ENCODE results near the gene PTPN3. TPM values are rescaled to one million over a fixed set of nuclear protein-coding genes. Genes with fewer than 3 reads are reported as not detected.
"Not testable (repeated sequence)": the region's sequence is repeated elsewhere in the genome, so short reads cannot be mapped to it uniquely, and the experiment has no call there.

The PTPN3 gene
- total RNA-seq, 1 donor from 2014 or later = 4.9 TPM

DNA sequence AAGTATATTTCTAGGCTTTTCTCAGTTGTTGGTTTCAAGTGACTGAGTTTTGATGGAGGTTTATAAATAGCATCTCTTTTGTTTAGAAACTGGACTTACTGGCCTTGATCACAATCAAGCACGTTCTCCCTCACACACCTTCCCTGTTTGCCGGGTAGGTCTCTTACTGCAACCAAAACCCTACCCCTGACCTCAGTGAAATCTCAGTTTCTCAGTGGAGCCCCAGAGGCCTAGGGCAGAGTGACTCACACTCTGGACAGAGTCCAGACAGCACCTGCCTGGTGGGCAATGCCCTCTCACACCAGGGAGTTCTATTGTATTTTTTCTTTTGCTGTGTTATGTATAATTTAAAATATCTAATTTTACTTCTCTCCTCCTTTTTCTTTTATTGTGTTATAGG lies 128.8 kb downstream of the PTPN3 start:
- Mint-ChIP-seq H3K27ac (peak overlapping the region; percentile 52), H3K27me3 (no peaks in the 10 kb centered on the region), H3K4me3 (no peak overlapping the region), H3K9me3 (no peaks in the 10 kb centered on the region), H3K4me1 (ENCODE audit: unreplicated experiment) (no peaks in the 10 kb centered on the region), H3K36me3 (no peaks in the 10 kb centered on the region)
- TF ChIP-seq, protein P1, sequence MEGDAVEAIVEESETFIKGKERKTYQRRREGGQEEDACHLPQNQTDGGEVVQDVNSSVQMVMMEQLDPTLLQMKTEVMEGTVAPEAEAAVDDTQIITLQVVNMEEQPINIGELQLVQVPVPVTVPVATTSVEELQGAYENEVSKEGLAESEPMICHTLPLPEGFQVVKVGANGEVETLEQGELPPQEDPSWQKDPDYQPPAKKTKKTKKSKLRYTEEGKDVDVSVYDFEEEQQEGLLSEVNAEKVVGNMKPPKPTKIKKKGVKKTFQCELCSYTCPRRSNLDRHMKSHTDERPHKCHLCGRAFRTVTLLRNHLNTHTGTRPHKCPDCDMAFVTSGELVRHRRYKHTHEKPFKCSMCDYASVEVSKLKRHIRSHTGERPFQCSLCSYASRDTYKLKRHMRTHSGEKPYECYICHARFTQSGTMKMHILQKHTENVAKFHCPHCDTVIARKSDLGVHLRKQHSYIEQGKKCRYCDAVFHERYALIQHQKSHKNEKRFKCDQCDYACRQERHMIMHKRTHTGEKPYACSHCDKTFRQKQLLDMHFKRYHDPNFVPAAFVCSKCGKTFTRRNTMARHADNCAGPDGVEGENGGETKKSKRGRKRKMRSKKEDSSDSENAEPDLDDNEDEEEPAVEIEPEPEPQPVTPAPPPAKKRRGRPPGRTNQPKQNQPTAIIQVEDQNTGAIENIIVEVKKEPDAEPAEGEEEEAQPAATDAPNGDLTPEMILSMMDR (conservative IDR thresholded peaks at IDR 0.05) = no peak
- no peak for DNase-seq (ENCODE audit: extremely low spot score, unreplicated experiment)

DNA sequence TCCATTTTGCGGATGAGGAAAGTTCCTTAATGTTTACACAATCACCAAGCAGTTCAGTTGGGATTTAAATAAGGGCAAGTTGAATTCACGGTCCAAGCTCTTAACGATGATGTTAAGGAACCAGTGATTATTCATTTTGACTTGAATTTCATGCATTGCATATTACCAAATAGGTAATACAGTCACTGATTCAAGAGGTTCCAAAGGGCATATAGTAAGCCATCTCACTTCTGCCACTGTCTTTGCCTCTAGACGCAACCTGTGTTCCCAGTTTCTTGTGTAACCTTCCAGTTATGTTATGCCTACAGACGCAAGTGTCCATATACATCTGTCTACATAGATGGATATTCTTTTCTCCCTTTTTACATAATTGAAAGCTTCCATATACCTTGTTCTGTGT lies 137.3 kb downstream of the PTPN3 start:
- Mint-ChIP-seq H3K4me3 (no peak overlapping the region), H3K27me3 (peaks cover 3% of the 10 kb centered on the region), H3K27ac (no peak overlapping the region), H3K36me3 (no peaks in the 10 kb centered on the region), H3K9me3 (no peaks in the 10 kb centered on the region), H3K4me1 (ENCODE audit: unreplicated experiment) (no peaks in the 10 kb centered on the region)
- TF ChIP-seq, protein P1 (conservative IDR thresholded peaks at IDR 0.05) = no peak
- no peak for DNase-seq (ENCODE audit: extremely low spot score, unreplicated experiment)

DNA sequence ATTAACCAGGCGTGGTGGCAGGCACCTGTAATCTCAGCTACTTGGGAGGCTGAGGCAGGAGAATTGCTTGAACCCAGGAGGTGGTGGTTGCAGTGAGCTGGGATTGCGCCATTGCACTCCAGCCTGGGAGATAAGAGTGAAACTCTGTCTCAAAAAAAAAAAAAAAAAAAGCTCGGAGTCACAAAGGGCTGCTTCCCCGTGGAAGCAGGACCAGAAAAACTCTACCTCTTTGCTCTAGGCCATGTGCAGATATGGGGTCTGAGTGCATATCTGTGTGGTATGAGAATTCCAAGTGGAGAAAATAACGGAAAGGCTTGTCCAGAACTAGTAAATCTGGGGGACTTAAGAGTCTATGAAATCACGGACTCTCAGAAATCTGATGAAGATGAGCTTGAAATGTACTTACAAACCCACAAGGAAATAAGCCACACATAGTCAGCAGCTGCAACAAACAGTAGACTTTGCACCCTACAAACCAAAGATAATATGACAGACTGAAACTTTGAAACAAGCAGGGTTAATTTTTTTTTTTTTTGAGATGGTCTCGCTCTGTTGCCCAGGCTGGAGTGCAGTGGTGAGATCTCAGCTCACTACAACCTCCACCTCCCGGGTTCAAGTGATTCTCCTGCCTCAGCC lies 139.0 kb downstream of the PTPN3 start:
- not testable (repeated sequence) for H3K4me3 Mint-ChIP-seq; H3K9me3 Mint-ChIP-seq; H3K36me3 Mint-ChIP-seq; DNase-seq (ENCODE audit: extremely low spot score, unreplicated experiment); H3K27me3 Mint-ChIP-seq; H3K4me1 Mint-ChIP-seq (ENCODE audit: unreplicated experiment)
- peak overlapping the region; percentile 34 for H3K27ac Mint-ChIP-seq

DNA sequence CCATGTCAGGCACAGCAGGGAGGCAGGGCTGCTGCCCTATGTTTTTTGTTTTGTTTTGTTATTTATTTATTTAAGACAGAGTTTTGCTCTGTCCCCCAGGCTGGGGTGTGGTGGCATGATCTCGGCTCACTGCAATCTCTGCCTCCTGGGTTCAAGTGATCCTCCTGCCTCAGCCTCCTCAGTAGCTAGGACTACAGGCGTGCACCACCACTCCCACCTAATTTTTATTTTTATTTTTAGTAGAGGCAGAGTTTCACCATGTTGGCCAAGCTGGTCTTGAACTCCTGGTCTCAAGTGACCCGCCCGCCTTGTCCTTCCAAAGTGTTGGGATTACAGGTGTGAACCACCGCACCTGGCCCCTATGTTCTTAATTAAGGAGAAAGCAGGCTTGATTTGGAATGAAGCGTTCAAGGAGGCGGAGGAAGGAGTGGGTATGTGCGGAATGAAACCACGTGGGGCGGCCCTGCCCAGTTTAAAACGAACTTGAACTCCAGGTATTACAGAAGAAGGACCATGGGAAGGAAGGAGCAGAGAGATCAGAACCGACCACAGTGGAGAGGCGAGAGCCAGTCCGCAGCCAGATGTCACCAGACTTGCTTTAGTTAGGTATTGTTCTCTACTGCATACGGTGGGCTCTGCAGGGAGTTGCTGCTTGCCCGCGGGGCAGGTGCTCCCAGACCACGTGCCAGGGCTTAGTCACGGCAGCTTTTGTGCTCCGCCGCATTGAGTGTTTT lies 142.4 kb downstream of the PTPN3 start:
- no peak overlapping the region for H3K27ac Mint-ChIP-seq
- TF ChIP-seq, protein P1 (conservative IDR thresholded peaks at IDR 0.05) = no peak
- no peaks in the 10 kb centered on the region for H3K9me3 Mint-ChIP-seq
- no peak overlapping the region for H3K4me3 Mint-ChIP-seq
- no peaks in the 10 kb centered on the region for H3K36me3 Mint-ChIP-seq
- H3K27me3 Mint-ChIP-seq = peaks cover 3% of the 10 kb centered on the region
- no peaks in the 10 kb centered on the region for H3K4me1 Mint-ChIP-seq (ENCODE audit: unreplicated experiment)
- no peak for DNase-seq (ENCODE audit: extremely low spot score, unreplicated experiment)

DNA sequence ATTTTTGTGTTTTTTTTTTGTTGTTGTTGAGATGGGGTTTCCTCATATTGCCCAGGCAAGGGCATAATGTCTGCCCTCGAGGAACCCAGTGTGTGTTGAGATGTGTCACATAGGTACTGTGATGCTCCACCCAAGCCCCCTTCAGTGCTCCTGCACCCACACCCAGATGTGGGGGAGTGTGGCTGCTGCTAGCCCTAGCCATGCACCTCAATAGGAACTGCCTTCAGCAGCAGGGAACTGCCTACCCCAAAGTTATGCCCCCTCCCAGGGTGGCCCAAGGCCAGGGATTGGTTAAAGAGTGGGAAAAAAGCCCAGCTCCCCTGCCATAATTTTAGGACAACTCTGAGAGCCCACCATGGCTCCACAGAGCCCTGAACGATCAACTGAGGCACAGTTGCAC lies 143.9 kb downstream of the PTPN3 start:
- DNase-seq (ENCODE audit: extremely low spot score, unreplicated experiment) = no peak
- no peaks in the 10 kb centered on the region for H3K4me1 Mint-ChIP-seq (ENCODE audit: unreplicated experiment)
- TF ChIP-seq, protein P1 (conservative IDR thresholded peaks at IDR 0.05) = no peak
- no peak overlapping the region for H3K27ac Mint-ChIP-seq
- H3K4me3 Mint-ChIP-seq = no peak overlapping the region
- no peaks in the 10 kb centered on the region for H3K9me3 Mint-ChIP-seq
- peaks cover 3% of the 10 kb centered on the region for H3K27me3 Mint-ChIP-seq
- no peaks in the 10 kb centered on the region for H3K36me3 Mint-ChIP-seq

DNA sequence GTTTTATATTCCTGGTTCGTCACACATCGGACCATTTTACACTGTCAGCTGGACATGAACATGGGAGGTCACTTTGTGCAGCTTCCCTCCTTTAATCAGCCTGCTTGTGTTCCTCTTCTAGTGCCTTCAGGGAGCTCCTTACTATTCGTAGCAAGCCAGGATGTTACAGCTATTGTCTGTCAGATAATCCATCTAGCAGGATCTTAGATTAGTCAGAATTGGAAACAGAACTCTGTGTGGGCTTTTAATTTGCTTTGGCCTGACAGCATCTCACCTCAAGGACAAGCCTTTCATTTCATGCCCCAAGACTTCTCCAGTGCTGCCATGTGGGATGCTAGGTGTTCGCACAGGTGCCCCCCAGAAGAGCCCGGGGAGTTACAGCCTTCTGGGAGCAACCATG lies 147.1 kb downstream of the PTPN3 start:
- Mint-ChIP-seq H3K4me1 (ENCODE audit: unreplicated experiment) (no peaks in the 10 kb centered on the region), H3K36me3 (no peaks in the 10 kb centered on the region), H3K27me3 (peaks cover 8% of the 10 kb centered on the region), H3K9me3 (no peaks in the 10 kb centered on the region), H3K27ac (no peak overlapping the region), H3K4me3 (no peak overlapping the region)
- DNase-seq (ENCODE audit: extremely low spot score, unreplicated experiment) = no peak
- TF ChIP-seq, protein P1 (conservative IDR thresholded peaks at IDR 0.05) = no peak
